Germinal center (tissue), 1 donor: ENCODE measurements around the gene SRSF6.
"Not testable (repeated sequence)": the region's sequence is repeated elsewhere in the genome, so short reads cannot be mapped to it uniquely, and the experiment has no call there.

ENCODE experiments used
- DNase-seq: peaks from one replicate; pipeline ENCODE4 v3.0.0; 2012; ENCODE audit warnings: mixed read lengths, low spot score

Gene SRSF6

DNA sequence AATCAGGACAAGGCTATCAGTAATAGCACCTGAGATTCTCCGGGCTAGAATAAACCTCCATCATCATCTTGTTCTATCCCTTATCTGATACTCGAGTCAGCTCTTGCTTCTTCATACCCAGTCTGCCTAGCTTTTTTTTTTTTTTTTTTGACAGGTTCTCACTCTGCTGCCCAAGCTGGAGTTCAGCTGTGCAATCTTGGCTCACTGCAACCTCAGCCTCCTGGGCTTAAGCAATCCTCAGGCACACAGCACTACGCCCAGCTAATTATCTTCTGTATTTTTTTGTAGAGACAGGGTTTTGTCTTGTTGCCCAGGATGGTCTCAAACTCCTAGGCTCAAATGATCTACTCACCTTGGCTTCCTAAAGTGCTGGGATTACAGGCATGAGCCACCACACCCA is 19.5 kb downstream of the SRSF6 start:
- DNase-seq, result no peak

DNA sequence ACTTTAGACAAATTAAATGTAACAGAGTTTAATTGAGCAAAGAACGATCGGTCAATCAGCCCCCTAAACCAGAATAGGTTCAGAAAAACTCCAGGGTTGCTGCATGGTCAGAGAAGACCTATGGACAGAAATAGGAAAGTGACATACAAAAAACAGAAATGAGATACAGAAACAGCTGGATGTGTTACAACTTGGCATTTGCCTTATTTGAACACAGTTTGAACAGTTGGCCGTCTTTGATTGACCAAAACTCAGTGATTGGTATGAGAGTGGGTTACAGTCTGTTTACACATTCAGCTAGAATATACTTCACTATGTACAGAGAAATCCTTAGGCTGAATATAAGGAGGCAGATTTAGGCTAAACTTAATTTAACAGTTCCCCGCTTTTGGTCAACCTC is 19.9 kb downstream of the SRSF6 start:
- no peak for DNase-seq

DNA sequence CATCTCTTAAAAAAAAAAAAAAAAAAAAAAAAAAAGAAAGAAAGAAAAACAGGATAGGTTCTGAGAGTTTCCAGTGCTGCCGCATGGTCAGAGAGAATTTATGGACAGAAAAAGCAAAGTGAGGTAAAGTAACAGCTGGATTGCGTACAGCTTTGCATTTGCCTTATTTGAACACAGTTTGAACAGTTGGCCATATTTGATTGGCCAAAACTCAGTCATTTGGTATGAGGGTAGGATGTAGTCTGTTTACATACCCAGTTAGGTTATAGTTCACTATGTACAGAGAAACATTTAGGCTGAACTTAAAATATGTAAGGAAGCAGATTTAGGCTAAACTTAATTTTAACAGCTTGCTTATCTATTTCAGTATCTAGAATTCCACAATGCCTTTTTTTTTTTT is 32.3 kb downstream of the SRSF6 start:
- DNase-seq, result no peak

DNA sequence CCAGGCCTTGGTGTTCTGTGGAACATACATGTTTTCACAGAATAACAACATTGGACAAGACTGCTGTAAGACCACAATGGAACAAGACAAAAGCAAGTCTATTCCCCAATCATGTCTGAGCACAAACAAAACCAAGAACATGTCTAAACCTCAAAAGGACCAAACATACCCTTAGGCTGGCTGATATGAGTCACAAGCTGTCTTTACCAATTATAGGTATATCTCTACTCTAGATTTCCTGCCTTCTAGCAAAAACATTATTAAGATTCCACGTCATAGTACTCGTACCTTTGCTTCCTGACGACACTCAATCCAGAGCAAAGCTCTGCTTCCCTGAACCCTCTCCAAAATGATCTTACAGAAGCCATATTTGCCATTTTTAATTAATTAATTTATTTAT is 34.4 kb downstream of the SRSF6 start:
- no peak for DNase-seq

DNA sequence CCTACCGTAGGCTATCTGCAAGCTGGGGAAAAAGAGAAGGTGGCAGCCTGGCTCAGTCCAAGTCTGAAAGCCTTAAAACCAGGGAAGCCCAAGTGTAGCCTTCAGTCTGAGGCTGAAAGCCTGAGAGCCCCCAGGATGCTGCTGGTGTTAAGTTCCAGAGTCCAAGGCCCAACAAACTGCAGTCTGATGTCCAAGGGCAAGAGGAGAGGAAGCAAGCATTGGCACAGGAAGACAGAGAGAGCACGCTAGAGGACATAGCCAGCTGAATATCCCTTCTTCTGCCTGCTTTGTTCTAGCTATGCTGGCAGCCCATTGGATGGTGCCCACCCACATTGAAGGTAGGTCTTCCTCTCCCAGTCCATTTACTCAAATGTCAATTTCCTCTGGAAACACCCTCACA is 37.7 kb downstream of the SRSF6 start:
- no peak for DNase-seq

DNA sequence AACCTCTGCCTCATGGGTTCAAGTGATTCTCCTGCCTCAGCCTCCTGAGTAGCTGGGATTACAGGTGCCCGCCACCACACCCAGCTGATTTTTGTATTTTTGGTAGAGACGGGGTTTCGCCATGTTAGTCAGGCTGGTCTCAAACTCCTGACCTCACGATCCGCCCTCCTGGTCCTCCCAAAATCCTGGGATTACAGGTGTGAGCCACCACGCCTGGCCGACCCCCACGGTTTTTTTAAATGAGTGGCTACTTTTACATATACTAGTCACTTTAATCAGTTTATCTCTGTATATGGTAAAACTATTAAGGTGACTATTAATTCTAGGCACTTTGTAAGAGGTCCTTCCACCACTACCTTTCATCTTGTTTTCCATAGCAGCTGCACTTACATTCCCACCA is 44.3 kb downstream of the SRSF6 start:
- not testable (repeated sequence) for DNase-seq

DNA sequence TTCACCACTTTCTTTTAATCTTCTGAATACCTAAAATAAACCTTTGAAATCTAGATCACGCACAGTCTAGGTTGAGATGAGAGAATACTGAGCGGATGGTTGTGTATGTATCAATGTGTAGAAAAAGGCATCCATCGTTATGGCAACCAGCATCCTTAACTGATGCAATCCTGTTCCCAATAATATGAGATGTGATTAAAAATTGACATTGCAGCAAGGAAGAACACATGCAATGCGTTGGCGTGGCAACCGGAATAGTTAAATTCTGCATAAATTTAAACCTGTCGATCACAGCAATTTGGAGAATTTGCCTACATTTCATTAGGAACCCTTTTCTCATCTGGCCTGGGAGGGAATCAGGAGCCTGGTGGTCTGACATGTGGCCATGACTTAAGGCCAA is 48.5 kb downstream of the SRSF6 start:
- no peak for DNase-seq

DNA sequence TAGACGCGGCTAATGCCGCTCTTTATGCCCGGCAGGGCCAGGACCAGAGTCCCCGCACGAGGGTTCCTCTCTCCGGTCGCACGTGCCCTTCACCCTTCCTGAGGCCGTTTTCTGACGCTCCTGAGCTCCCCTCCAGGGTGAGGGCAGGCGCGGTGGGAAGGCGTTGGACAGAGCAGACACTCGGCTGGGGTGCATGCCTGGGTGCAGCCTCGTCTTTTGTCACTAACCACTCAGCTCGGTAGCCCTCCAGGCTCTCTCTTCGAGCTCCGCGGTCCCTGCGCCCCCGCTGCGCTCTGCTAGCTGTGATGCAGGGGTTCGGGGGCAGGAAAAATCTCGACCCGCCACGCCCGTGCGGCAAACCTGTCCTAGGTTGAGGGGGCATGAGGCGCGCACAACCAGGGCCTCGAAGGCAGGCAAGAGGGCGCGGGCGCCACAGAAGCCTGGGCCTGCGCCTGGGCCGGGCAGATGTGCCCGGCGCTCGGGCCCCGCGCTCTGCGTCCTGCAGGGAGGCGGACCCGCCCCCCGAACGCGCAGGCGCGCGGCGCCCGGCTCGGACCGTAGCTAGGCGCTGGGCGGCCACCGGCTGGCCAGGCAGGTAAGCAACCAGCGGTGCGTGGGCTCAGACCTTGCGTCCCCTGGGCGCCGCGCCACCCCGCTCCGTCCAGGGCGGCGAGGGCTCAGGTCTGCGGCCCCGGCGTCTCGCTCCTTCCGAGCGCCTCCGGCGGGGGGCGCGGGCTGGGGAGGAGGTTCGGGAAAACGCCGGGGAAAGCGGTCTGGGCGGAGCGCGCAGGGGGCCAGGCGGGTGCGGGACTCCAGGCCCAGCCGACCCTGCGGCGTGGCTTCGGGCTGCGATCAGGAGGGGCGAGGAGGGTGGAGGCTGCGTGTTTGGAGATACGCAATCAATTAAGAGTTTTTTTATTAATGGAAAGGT is 49.7 kb downstream of the SRSF6 start, which contains the start of gene L3MBTL1:
Gene L3MBTL1 (plus strand): TSS at position 548 of the 931 bp plus-strand sequence. CDS start 5,807 bp downstream, outside the sequence.
- DNase-seq, result peak; percentile 56

DNA sequence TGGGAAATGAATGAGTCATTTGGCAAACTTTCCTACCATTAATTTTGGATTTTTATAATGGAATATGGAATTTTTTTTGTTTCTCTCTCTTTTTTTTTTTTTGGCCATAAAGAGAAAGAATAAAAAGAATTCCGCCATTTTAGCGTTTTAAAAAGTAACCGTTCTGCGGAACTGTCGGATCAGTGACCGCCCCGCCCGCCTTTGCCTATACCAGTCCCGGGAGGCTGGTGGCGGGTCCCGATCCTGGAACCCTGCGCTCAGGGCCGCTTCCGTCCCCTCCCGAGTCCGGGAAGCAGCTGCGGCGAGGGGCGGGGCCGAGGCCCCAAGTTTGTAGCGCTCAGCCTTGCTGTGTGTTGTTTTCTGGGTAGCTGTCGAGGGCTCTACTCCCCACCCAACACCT is 50.4 kb downstream of the SRSF6 start:
- no peak for DNase-seq

DNA sequence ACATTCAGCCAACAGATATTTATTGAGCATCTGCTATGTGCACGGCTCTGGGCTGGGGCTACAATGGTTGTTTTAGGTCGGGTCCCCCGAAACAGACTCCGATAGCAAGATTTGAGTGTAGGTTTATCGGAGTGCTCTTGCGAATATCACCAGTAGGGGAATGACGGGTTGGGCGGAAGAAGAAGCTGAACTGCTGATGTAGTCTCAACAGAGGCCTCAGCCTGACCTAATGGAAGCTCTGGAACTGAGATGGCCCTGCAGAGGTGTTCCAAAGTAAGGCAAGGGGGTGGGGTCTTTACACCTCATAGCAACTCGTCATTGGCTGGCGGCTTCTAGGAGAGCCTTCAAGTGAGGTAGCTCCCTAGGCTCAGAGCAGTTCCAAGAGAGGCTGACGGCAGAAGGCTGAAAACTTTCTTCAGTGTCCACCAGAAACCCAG is 50.9 kb downstream of the SRSF6 start:
- DNase-seq, result no peak

DNA sequence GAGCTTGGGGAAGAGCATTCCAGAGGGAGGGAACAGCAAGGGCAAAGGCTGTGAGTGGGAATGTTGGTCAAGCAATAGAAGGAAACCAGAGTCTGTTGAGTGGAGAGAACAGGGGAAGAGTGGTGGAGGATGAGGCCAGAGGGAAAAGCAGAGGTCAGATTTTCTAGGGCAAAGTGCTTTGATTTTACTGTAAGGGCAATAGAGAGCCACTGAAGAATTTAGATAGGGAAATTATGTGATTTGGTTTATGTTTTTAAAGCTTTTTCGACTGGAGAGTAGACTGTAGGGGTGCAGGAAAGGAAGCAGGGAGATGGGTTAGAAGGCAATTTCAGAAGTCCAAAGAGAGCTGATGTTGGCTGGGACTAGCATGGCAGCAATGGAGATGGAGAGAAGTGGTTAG is 54.2 kb downstream of the SRSF6 start:
- DNase-seq, result no peak

DNA sequence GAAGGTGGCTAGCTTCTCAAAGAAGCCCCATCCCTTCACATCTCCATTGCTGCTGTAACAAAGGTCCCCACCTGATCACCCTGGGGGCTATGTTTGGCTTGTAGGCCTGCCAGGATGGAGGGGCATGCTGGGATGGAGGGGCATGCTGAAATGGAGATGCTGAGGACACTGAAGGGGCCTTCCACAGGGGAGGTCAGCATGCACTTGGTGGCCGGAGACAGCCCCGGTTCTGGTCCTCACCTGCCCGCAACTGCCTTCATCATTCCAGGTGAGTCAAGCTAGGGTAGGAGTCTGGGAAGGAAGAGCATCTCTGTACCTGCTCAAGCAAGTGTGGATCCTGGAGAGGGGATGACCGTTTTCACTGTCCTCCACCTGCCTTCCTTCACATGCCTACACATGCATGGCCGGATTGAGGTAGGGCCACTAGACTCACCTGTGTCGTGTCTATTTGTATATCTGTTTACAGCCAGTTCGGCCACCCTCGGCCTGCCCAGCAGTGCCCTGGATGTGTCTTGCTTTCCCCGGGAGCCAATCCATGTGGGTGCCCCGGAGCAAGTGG is 55.8 kb downstream of the SRSF6 start:
- no peak for DNase-seq
